Forelimb muscle (tissue), 1 donor: ENCODE data around the gene GPA33. TPM values are rescaled to one million over a fixed set of nuclear protein-coding genes. Genes with fewer than 3 reads are reported as not detected.

Source experiments
- DNase-seq: peaks from one replicate; pipeline ENCODE4 v3.0.0-alpha.2; 2013; ENCODE audit warnings: low read depth
- polyA plus RNA-seq: library from polyadenylated mRNA; unstranded; fragments of 120-200 nt; gene quantifications from one replicate; pipeline ENCODE4 v1.2.1, GENCODE V29; 2013; ENCODE audit not compliant: insufficient read length

GPA33 gene
- polyA plus RNA-seq, result 0.22 TPM

DNA sequence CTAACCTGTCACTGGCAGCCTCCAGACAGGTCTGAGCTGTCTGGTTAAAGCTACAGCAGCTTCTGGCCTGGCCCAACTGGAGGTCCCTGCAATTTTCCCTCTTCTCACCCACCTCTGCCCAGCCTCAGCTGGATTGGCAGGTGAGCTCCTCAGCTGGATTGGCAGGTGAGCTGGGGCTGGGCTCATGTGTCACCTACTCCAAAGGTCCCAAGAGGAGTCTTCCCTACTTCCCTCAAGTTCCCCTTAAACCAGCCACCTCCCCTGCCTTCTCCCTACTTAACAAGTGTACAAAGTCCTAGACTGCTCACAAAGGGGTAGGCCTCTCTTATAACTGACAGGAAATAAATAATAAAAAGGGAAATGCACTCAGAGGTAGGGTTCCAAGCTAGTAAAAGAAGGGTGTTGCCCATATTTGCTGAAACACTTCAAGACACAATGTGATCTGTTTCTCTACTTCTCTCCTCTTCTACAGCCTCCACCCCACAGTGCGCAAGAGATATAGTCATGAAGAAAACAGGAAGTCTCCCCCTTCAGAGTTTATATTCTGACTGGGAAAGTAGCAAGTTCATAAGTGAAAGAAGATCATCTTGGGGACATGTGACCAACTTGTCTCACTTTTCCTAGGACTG is at the start of gene GPA33:
TSS of gene GPA33 (minus strand) at position 64 of the 629 bp plus-strand sequence. CDS start 90 bp downstream, outside the sequence.
- no peak for DNase-seq

- no peak for DNase-seq
These were observed 48.5 kb upstream of the GPA33 start for GRCh38 chr1:167138703-167139102.

GRCh38 chr1:167137793-167138510 is 47.8 kb upstream of the GPA33 start:
- no peak for DNase-seq

- no peak for DNase-seq
These were observed 47.2 kb upstream of the GPA33 start for GRCh38 chr1:167137332-167137781.

- no peak for DNase-seq
These were observed 46.6 kb upstream of the GPA33 start for GRCh38 chr1:167136806-167137205.

- DNase-seq, result no peak
These were observed 46.0 kb upstream of the GPA33 start for GRCh38 chr1:167136191-167136614.

DNA sequence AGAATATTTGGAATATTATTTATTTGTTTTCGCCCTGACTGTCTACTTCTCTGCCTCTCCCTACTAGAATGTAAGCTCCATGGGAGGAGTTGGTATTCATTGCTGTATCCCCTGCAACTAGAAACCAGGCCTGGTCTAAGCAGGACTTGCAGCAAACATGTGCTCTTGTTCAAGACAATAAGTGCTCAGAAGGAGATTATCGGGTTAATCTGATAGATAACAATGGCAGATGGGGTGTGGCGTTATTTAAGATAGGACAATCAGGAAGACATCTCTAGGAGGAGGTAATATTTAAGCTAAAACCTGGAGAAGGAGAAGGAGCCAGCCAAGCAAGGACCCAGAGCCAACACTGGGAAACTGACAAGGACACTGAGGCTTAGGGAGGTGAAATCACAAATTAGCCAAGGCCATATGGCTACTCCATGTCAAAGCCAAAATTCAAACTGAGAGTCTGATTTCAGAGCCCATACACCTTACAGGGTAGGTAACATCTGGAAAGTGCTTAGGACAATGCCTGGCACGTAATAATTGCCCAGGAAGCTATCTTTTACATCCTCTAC is 45.2 kb upstream of the GPA33 start:
- DNase-seq, result no peak

DNA sequence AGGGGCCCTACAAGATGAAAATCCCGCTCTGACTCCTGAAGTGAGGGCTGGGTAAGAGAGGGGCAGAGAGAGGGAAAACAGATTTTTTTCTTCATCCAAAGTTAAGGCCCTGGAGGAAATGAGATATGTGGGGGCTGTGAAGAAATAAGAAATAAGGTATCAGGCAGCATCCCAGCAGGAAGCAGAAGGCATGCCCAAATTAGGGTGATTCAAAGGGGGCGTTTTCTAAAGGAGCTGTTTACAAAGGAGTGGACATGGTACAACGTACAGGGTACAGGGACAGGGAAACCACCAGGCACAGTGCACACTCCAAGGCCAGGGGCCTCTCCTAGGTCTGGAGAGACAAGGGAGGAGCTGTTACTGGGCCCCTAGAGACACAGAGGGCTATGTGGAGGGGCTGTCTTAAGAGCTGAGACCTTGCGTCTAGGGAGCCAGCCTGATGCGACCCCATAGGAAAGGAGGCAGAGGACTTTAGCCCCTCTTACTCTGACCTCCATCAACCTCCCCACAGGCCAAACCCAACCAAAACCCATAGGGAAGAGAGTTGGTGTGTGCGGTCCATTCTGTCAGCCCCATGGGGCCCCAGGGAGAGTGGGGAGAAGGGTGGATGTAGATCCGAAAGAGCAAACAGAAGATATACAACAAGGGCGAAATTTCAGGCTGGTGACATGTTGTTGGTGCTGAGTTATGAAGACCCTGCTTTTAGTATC is 42.3 kb upstream of the GPA33 start:
- DNase-seq, result no peak

DNA sequence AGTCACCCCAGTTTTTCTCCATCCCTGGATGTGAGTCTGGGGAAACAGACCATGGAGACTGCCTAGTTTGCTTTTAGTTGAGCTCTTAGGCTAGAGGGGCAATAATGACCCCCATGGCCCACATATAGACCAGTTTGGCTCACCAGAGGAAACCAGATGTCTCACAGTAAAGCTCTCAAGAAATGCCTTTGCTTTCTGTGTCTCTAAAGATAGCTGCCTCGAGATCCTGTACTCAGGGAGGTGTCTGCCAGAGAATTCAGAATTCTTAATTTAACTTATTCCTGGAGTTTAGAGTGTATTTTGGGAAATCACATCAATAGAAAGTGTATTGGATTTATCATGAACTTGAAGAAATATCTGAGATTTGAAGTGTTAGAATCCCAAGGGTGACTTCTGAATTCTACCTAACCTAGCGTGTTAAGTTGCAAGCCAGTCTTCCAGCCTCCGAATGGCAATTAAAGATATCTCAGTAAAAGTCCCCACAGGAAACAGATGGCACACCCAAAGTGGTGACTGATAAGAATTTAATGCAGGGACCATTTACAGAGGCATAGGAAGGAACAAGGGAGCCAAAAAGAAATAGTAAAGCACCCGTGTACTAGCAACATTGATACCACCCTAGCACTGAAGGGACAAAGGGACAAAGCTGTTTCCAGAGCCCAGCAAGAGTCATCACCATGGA is 40.8 kb upstream of the GPA33 start:
- DNase-seq, result no peak

GRCh38 chr1:167128261-167129227 is 38.4 kb upstream of the GPA33 start:
- no peak for DNase-seq

GRCh38 chr1:167127661-167128060 is 37.5 kb upstream of the GPA33 start:
- DNase-seq, result no peak

DNA sequence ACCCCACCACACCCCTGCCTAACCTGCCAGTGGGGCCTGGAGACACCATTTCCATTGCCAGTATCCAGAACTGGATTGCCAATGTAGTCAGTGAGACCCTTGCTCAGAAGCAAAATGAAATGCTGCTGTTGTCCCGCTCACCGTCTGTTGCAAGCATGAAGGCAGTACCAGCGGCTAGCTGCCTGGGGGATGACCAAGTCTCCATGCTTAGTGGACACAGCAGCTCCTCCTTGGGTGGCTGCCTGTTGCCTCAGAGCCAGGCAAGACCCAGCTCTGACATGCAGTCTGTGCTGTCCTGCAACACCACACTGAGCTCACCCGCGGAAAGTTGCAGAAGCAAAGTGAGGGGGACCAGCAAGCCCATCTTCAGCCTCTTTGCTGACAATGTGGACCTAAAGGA is 37.1 kb upstream of the GPA33 start:
- no peak for DNase-seq

DNA sequence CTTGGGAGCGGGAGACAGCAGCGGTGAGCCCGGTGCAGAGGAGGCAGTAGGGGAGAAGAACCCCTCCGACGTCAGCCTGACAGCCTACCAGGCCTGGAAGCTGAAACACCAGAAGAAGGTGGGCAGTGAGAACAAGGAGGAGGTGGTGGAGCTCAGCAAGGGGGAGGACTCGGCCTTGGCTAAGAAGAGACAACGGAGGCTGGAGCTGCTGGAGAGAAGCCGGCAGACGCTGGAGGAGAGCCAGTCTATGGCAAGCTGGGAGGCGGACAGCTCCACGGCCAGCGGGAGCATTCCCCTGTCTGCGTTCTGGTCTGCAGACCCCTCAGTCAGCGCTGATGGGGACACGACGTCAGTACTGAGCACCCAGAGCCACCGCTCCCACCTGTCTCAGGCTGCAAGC is 36.6 kb upstream of the GPA33 start:
- DNase-seq, result no peak

GRCh38 chr1:167126317-167126716 is 36.1 kb upstream of the GPA33 start:
- DNase-seq, result no peak

- no peak for DNase-seq
These were observed 32.4 kb upstream of the GPA33 start for GRCh38 chr1:167122568-167122967.

GRCh38 chr1:167122121-167122480 is 31.9 kb upstream of the GPA33 start:
- DNase-seq, result no peak

DNA sequence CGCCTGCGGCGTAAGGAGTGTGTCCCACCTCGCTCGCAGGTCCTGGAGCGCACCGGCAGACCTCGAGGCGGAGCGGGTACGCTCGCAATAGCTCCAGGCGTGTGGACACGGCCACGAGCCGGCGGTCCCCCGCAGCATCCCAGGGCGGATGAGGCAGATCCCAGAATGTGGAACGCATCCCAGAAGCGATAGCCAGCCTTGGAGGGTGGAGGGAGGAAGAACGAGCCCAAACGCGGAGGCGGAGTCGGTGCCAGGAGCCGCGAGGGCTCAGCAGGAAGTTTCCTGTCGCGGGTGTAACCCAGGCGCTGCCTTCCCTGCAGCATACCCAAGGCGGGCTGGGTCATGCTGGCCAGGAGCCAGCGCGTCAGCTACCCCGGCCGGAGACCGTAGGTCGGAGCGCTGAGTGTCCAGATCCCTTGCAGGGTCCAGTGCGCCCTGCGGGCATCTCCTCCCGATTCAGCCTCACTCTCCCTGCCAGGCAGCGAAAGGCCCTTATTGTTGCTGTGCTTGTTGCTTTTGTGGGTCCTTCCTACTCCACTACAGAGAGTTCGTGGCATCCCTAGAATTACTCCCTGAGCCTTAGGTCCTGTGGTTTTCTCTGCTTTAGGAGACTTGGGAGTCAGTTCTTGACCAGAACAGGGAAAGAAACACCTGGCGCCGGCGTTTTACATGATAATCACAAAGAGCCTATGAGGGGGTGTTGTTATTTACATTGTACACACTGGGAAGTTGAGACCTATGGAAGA is 31.4 kb upstream of the GPA33 start:
- no peak for DNase-seq

- no peak for DNase-seq
These were observed 30.7 kb upstream of the GPA33 start for GRCh38 chr1:167120899-167121298.

DNA sequence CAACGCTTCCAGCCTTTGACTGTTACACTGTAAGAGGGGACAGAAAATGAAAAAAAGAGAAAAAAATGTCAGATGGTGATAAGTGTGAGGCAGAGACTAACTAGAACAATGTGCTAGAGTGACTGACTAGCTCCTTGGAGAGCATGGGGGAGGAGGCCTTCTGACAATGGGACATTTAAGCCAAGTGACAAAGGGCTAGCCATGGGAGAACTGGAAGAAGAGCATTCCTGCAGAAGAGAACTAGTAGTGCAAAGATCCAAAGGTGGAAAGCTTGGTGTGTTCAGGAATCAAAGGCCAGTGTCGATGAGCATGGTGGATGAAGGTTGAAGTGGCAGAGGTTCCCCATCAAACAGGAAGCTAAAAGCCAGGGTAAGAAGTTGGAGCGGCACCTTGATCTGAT is 29.5 kb upstream of the GPA33 start:
- no peak for DNase-seq

DNA sequence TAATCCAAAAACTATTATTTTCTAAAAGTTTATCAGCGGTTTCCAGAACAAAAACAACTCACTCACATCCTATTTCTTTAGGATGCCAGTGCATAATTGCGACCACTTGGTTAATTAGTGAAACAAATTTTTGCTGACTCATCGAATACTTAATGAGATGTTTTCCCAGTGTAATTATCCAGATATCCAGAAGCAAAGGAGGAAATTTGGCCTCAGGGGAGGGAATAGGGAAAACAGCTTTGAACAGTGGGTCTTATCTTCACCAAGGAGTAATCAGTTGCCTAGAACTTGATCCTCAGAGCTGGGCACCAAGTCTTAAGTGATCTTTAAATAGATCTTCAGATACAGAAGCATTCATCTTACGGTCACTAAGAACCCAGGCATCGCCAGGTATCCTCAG is 28.0 kb upstream of the GPA33 start:
- no peak for DNase-seq
